ENCODE results near the gene MPP3. TPM values are rescaled to one million over a fixed set of nuclear protein-coding genes. Genes with fewer than 3 reads are reported as not detected.

MPP3 gene
- total and polyA plus RNA-seq, 3 donors from 2014 or later: 5.9 to 18.2 (median 16.7) TPM

DNA sequence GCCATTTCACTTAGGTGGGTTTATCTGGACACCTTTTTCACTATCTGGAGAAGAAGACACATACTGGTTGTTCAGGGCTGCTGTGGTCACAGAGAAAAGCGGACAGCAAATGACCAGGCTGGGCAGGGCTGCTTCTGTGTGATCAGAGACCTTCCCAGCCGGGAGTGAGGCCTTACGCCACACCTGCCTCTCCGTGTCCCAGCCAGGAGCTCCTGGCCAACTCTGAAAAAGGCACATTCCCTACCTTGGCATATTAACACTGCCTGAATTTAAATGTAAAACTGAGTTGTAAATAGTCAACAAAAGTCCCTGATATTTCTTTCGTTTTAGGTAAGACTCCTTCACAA, 65.3 kb downstream of the MPP3 start:
- H3K27ac ChIP-seq: no peak overlapping the region

GRCh38 chr17:43767053-43767712, 65.8 kb downstream of the MPP3 start:
- H3K27ac ChIP-seq: no peak overlapping the region
- H3K36me3 ChIP-seq (ENCODE audit: low read depth, missing control alignments): no peaks in the 10 kb centered on the region
- no peaks in the 10 kb centered on the region for H3K27me3 ChIP-seq
- WGBS, 2 donors: 76 to 83% methylated on average over 6 of the region's 6 CpGs
- peaks cover 3% of the 10 kb centered on the region for H3K4me1 ChIP-seq
- H3K9me3 ChIP-seq: no peaks in the 10 kb centered on the region
- intact Hi-C loops (cut with DNase I; ENCODE audit: low total_unique reads): no loop called here
- no peak overlapping the region for H3K4me3 ChIP-seq
- DNase-seq: no peak
- no peak for TF ChIP-seq POLR2A (IDR thresholded peaks at IDR 0.05)
- no peak for TF ChIP-seq CTCF (IDR thresholded peaks at IDR 0.05)

More for the DNA sequence above, 65.3 kb downstream of the MPP3 start:
- no peaks in the 10 kb centered on the region for H3K9me3 ChIP-seq
- H3K36me3 ChIP-seq (ENCODE audit: low read depth, missing control alignments): no peaks in the 10 kb centered on the region
- DNase-seq: no peak
- peaks cover 3% of the 10 kb centered on the region for H3K4me1 ChIP-seq
- 33 to 79% methylated on average over 2 to 5 of the region's 5 CpGs for WGBS, 2 donors
- no peak overlapping the region for H3K4me3 ChIP-seq
- no peaks in the 10 kb centered on the region for H3K27me3 ChIP-seq
- intact Hi-C loops (cut with DNase I; ENCODE audit: low total_unique reads): no loop called here
- TF ChIP-seq POLR2A (IDR thresholded peaks at IDR 0.05): no peak
- no peak for TF ChIP-seq CTCF (IDR thresholded peaks at IDR 0.05)

DNA sequence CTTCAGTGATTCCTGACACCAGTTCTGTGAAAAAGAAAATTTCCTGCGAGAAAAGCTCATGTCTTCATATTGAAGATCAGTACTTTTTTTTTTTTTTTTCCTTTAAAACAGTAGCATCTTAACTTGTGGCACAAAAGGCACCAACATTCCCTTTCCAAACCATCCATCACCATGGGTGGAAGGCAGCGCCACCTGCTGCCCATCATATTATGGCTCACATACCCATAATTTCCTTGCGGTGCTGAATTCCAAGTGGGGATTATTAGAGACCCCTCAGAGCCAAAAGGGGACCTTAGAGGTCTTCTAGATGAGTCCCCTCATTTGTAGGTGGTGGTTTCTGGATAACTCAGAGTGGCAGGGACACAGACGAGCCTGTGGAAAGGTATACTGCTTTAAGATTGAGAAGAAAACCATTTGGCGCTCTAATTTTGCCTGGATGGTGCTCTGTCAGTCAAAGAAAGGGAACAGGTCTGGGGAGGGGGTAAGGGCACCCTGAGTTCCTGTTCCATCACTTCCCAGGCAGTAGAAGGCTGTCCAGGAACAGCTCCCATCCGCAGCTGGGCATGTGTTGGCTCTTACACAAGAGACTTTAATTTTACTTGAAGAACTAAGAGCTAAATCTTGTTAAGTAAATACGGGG, 66.4 kb downstream of the MPP3 start:
- H3K4me3 ChIP-seq: no peak overlapping the region
- H3K4me1 ChIP-seq: peaks cover 3% of the 10 kb centered on the region
- no peaks in the 10 kb centered on the region for H3K36me3 ChIP-seq (ENCODE audit: low read depth, missing control alignments)
- H3K9me3 ChIP-seq: no peaks in the 10 kb centered on the region
- 54 to 58% methylated on average over 7 of the region's 7 CpGs for WGBS, 2 donors
- no peaks in the 10 kb centered on the region for H3K27me3 ChIP-seq
- peak; percentile 83 for DNase-seq
- peak; percentile 50 to 91 (median 79) for TF ChIP-seq CTCF (IDR thresholded peaks at IDR 0.05)
- no peak for TF ChIP-seq POLR2A (IDR thresholded peaks at IDR 0.05)
- H3K27ac ChIP-seq: no peak overlapping the region
- intact Hi-C loops (cut with DNase I; ENCODE audit: low total_unique reads): no loop called here

GRCh38 chr17:43760254-43760852, 72.6 kb downstream of the MPP3 start:
- 8 to 14% methylated on average over 10 of the region's 10 CpGs for WGBS, 2 donors
- H3K4me3 ChIP-seq: no peak overlapping the region
- TF ChIP-seq POLR2A (IDR thresholded peaks at IDR 0.05) (no peak), CTCF (IDR thresholded peaks at IDR 0.05) (peak; percentile 94 to 97 (median 95))
- H3K27ac ChIP-seq: no peak overlapping the region
- H3K27me3 ChIP-seq: no peaks in the 10 kb centered on the region
- DNase-seq: peak; percentile 95
- no peaks in the 10 kb centered on the region for H3K36me3 ChIP-seq (ENCODE audit: low read depth, missing control alignments)
- H3K9me3 ChIP-seq: no peaks in the 10 kb centered on the region
- intact Hi-C loops (cut with DNase I; ENCODE audit: low total_unique reads): loop anchor here (2.0 kb wide), 1 partner anchor 66 kb away; no protein-coding TSS in a partner anchor
- H3K4me1 ChIP-seq: peaks cover 7% of the 10 kb centered on the region

Data from testis (tissue), 3 donors.